B cell (primary cell): ENCODE data around the gene VAV3. TPM values are rescaled to one million over a fixed set of nuclear protein-coding genes. Genes with fewer than 3 reads are reported as not detected.
A peak's percentile ranks its signal among the peaks of the same experiment; 100 is the strongest.

Experiments
- ATAC-seq: fragments of 200-7000 bp; cut with Tn5 transposase; one replicate; pipeline ENCODE4 v1.10.0; 2021; ENCODE audit warnings: low read depth, mild to moderate bottlenecking, moderate number of reproducible peaks, moderate library complexity
- CTCF ChIA-PET: fragments of 350-600 bp; sonication (Branson Sonifier 250); formaldehyde crosslinking; loops from one replicate; lab custom pipeline; 2021; ENCODE audit warnings: antibody characterized with exemption, inconsistent platforms; lab: Charles Lee
- POLR2A ChIA-PET: fragments of 350-600 bp; sonication (Branson Sonifier 250); formaldehyde crosslinking; loops from one replicate; lab custom pipeline; 2021; ENCODE audit warnings: antibody characterized with exemption; lab: Charles Lee
- DNase-seq: peaks from one replicate; pipeline ENCODE4 v3.0.0; 2013
- H2AFZ ChIP-seq: 2 replicates; pipeline ENCODE4 v1.6.1; 2012; ENCODE audit warnings: mild to moderate bottlenecking, low read depth, low read length; ENCODE audit not compliant: insufficient read depth, poor library complexity, severe bottlenecking
- H3K27ac ChIP-seq, 2 donors: 1 replicate in 1 of 2; 2 replicates in 1 of 2; pipeline ENCODE4 v1.5.1; 2012 to 2013; ENCODE audit warnings: low read length in 2 of 2, mild to moderate bottlenecking in 2 of 2, moderate library complexity in 1 of 2
- H3K27me3 ChIP-seq, 4 experiments: fragments of 200-600 bp in 1 of 4; sonication (generic) in 1 of 4; replicated peaks in 1 of 4; 1 replicate in 2 of 4; 2 replicates in 2 of 4; pipeline versions ENCODE4 v1.6.1 to v1.7.0; 2013 to 2016; ENCODE audit warnings: low read length in 3 of 4, mild to moderate bottlenecking in 2 of 4, mixed read lengths in 1 of 4, moderate library complexity in 1 of 4; ENCODE audit not compliant: insufficient read depth in 4 of 4, control insufficient read depth in 3 of 4; ENCODE audit errors: control extremely low read depth in 1 of 4
- H3K36me3 ChIP-seq, 2 experiments: replicated peaks in 1 of 2; 1 replicate in 1 of 2; 2 replicates in 1 of 2; pipeline versions ENCODE4 v1.6.1 to v1.7.1; 2013; ENCODE audit warnings: low read length in 1 of 2; ENCODE audit not compliant: insufficient read depth in 2 of 2, control insufficient read depth in 1 of 2; ENCODE audit errors: control extremely low read depth in 1 of 2, extremely low read depth in 1 of 2
- H3K4me1 ChIP-seq, 2 donors: fragments of 200-600 bp in 1 of 2; sonication (generic) in 1 of 2; 1 replicate in 1 of 2; 2 replicates in 1 of 2; pipeline versions ENCODE4 v1.5.1 to v1.6.1; 2013 to 2017; ENCODE audit warnings: low read length in 2 of 2; ENCODE audit not compliant: control insufficient read depth in 2 of 2, insufficient read depth in 2 of 2
- H3K4me2 ChIP-seq: replicated peaks from 2 replicates; pipeline ENCODE3; 2012; ENCODE audit warnings: mild to moderate bottlenecking, low read depth, low read length; ENCODE audit not compliant: poor library complexity, severe bottlenecking
- H3K4me3 ChIP-seq, 5 experiments: fragments of 200-600 bp in 1 of 5; sonication (generic) in 1 of 5; 1 replicate in 3 of 5; 2 replicates in 2 of 5; pipeline versions ENCODE4 v1.5.1 to v1.7.0; 2011 to 2016; ENCODE audit warnings: low read length in 4 of 5, mild to moderate bottlenecking in 4 of 5, low read depth in 2 of 5, control low read depth in 1 of 5, moderate library complexity in 1 of 5; ENCODE audit not compliant: insufficient read depth in 1 of 5; ENCODE audit errors: control extremely low read depth in 1 of 5, extremely low read depth in 1 of 5
- H3K79me2 ChIP-seq: fragments of 200-600 bp; sonication (generic); one replicate; pipeline ENCODE4 v1.6.0; 2016; ENCODE audit warnings: low read length; ENCODE audit not compliant: control insufficient read depth, insufficient read depth
- H3K9ac ChIP-seq: fragments of 200-600 bp; sonication (generic); 2 replicates; pipeline ENCODE4 v1.6.1; 2017; ENCODE audit warnings: mild to moderate bottlenecking, low read length, moderate library complexity
- H3K9me3 ChIP-seq, 3 donors: one replicate each; pipeline versions ENCODE4 v1.6.1 to v1.7.1; 2013; ENCODE audit warnings: low read length in 2 of 3; ENCODE audit not compliant: control insufficient read depth in 2 of 3, insufficient read depth in 1 of 3; ENCODE audit errors: control extremely low read depth in 1 of 3
- H4K20me1 ChIP-seq: 2 replicates; pipeline ENCODE4 v1.6.0; 2012; ENCODE audit warnings: mild to moderate bottlenecking, low read length; ENCODE audit not compliant: insufficient read depth, control insufficient read depth, poor library complexity, severe bottlenecking
- H3K27ac Mint-ChIP-seq: one replicate; pipeline ENCODE4 v1.8.0; 2021; ENCODE audit warnings: mixed read lengths
- H3K27me3 Mint-ChIP-seq: one replicate; pipeline ENCODE4 v1.8.0; 2021; ENCODE audit warnings: mixed read lengths
- H3K4me1 Mint-ChIP-seq: one replicate; pipeline ENCODE4 v1.8.0; 2021; ENCODE audit warnings: mixed read lengths
- H3K4me3 Mint-ChIP-seq: one replicate; pipeline ENCODE4 v1.8.0; 2021; ENCODE audit warnings: mixed read lengths
- H3K9me3 Mint-ChIP-seq: one replicate; pipeline ENCODE4 v1.8.0; 2022; ENCODE audit warnings: mixed read lengths; ENCODE audit not compliant: insufficient read depth
- EZH2 ChIP-seq: IDR thresholded peaks from 2 replicates; pipeline ENCODE4 v1.6.1; 2012; ENCODE audit warnings: borderline replicate concordance, low read depth, mild to moderate bottlenecking, moderate library complexity, low read length; ENCODE audit not compliant: insufficient read depth, poor library complexity, severe bottlenecking
- WGBS: methylation state at CpG from one replicate; pipeline ENCODE4 v1.1.5; 2013; ENCODE audit warnings: missing lambda C conversion rate; ENCODE audit not compliant: insufficient coverage; 5-methylcytosine and 5-hydroxymethylcytosine counted together
- intact Hi-C: fragments of 100-400 bp; cut with micrococcal nuclease; formaldehyde crosslinking; loops from one replicate; pipeline ENCODE4 v1.10.0; 2022
- polyA plus RNA-seq: library from polyadenylated mRNA; depleted of rRNA; stranded (reverse); fragments of >200 nt; gene quantifications from 2 replicates; pipeline ENCODE4 v1.2.3, GENCODE V29; 2012
- total RNA-seq, 2 donors: library from RNA; stranded (reverse); fragments of 120-200 nt in 1 of 2; gene quantifications; 1 replicate in 1 of 2; 2 replicates in 1 of 2; pipeline versions ENCODE4 v1.2.3 to v1.2.4, GENCODE V29; 2013 to 2022
- TF ChIP-seq, protein P1 (sequence below): fragments of 200-600 bp; IDR thresholded peaks from one replicate; pipeline ENCODE4 v1.8.0; 2022; ENCODE audit warnings: antibody characterized with exemption, mild to moderate bottlenecking

Gene VAV3
- total and polyA plus RNA-seq, 2 donors (not counting 1 experiment from before 2014, with no cell fraction given): 14.8 to 32.5 TPM

DNA sequence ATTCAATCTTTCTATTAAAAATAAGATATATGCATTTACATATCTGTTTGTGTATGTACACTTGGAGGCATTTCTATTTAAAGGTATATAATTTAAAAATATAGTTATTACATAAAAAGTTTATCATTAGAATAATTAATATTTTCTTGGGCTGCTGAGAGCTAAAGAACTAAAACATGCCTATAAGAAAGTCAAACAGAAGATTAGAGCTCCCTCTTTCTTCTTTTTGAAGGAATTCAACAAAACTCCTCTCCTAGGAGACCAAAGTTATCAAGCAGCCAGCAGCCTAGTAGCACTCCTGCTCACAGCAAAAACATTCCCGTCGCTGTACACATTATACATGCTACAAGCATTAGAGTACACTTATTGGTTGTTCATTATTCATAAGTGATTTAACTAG is 216.4 kb downstream of the VAV3 start:
- Mint-ChIP-seq H3K4me1 (no peaks in the 10 kb centered on the region), H3K27ac (no peak overlapping the region), H3K27me3 (no peaks in the 10 kb centered on the region), H3K9me3 (no peaks in the 10 kb centered on the region), H3K4me3 (no peak overlapping the region)
- TF ChIP-seq EZH2: no peak
- TF ChIP-seq, protein P1, sequence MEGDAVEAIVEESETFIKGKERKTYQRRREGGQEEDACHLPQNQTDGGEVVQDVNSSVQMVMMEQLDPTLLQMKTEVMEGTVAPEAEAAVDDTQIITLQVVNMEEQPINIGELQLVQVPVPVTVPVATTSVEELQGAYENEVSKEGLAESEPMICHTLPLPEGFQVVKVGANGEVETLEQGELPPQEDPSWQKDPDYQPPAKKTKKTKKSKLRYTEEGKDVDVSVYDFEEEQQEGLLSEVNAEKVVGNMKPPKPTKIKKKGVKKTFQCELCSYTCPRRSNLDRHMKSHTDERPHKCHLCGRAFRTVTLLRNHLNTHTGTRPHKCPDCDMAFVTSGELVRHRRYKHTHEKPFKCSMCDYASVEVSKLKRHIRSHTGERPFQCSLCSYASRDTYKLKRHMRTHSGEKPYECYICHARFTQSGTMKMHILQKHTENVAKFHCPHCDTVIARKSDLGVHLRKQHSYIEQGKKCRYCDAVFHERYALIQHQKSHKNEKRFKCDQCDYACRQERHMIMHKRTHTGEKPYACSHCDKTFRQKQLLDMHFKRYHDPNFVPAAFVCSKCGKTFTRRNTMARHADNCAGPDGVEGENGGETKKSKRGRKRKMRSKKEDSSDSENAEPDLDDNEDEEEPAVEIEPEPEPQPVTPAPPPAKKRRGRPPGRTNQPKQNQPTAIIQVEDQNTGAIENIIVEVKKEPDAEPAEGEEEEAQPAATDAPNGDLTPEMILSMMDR: no peak
- H3K9me3 ChIP-seq: no peaks in the 10 kb centered on the region
- intact Hi-C loops: loop anchor here (5.0 kb wide), 2 partner anchors 316 to 1726 kb away; no protein-coding TSS in a partner anchor
- no peak overlapping the region for H3K27ac ChIP-seq
- H3K79me2 ChIP-seq: no peaks in the 10 kb centered on the region
- POLR2A ChIA-PET: no interaction called here
- peaks cover 2 to 43% of the 10 kb centered on the region in 2 experiments for H3K36me3 ChIP-seq
- ATAC-seq: no peak
- no peak overlapping the region for H3K4me2 ChIP-seq
- CTCF ChIA-PET: interaction anchor here (0.6 to 1.9 kb wide), 5 partner anchors 10 to 318 kb away, joined by 3 to 5 read pairs (median 3); no protein-coding TSS in a partner anchor
- H3K9ac ChIP-seq: no peak overlapping the region
- H3K4me3 ChIP-seq: no peak overlapping the region
- H3K4me1 ChIP-seq: no peaks in the 10 kb centered on the region
- no peak overlapping the region for H2AFZ ChIP-seq
- no peak for DNase-seq
- WGBS: no CpG with 5 or more reads among the region's 2 CpGs
- H3K27me3 ChIP-seq: no peaks in the 10 kb centered on the region
- H4K20me1 ChIP-seq: no peaks in the 10 kb centered on the region

DNA sequence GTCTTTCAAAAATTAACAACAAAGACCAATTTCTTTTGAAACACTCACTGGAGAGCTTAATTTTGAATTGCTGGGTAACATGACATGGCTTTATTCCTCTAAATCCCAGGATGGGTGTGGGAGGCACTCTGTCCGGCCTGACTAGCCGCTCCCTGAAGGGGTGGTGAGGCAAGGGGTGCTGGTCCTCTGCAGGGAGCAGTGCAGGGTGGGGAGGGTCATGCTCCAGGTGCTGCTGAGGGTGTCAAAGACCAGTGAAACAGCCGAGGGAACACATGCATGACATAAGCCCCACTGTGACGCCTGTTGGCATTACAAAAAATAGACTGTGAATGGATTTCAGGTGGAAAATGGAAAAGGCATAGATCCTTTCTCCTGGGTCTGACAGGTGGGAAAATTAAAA is 223.7 kb downstream of the VAV3 start:
- DNase-seq (no peak), ATAC-seq (no peak)
- no peak overlapping the region for H3K4me3 ChIP-seq
- WGBS: 100% methylated on average over 2 of the region's 4 CpGs
- Mint-ChIP-seq H3K4me1 (peaks cover 54% of the 10 kb centered on the region), H3K9me3 (no peaks in the 10 kb centered on the region), H3K27ac (peak overlapping the region; percentile 62), H3K27me3 (no peaks in the 10 kb centered on the region), H3K4me3 (no peak overlapping the region)
- no peak overlapping the region for H2AFZ ChIP-seq
- no peak overlapping the region for H3K4me2 ChIP-seq
- peaks cover 0 to 20% of the 10 kb centered on the region in 2 experiments for H3K36me3 ChIP-seq
- peak overlapping the region in 1 of 2 donors; percentile 38 for H3K27ac ChIP-seq
- no peaks in the 10 kb centered on the region for H4K20me1 ChIP-seq
- H3K4me1 ChIP-seq: peaks cover 26 to 32% of the 10 kb centered on the region in 2 donors
- peaks cover 7% of the 10 kb centered on the region for H3K79me2 ChIP-seq
- H3K27me3 ChIP-seq: no peaks in the 10 kb centered on the region
- intact Hi-C loops: no loop called here
- no peaks in the 10 kb centered on the region for H3K9me3 ChIP-seq
- H3K9ac ChIP-seq: no peak overlapping the region
- CTCF ChIA-PET: interaction anchor here (1.6 kb wide), 1 partner anchor 9 kb away, joined by 9 read pairs; no protein-coding TSS in a partner anchor
- POLR2A ChIA-PET: no interaction called here
- TF ChIP-seq, protein P1: no peak
- TF ChIP-seq EZH2: no peak
